Measurements from ENCODE around the gene COL6A2. TPM values are rescaled to one million over a fixed set of nuclear protein-coding genes. Genes with fewer than 3 reads are reported as not detected.

Gene COL6A2
- total and polyA plus RNA-seq, 10 of the 15 experiments (the other 5 are each of a cell fraction or from before 2014, with no cell fraction given): 0.16 to 1.3 (median 0.34) TPM; not detected in 7

DNA sequence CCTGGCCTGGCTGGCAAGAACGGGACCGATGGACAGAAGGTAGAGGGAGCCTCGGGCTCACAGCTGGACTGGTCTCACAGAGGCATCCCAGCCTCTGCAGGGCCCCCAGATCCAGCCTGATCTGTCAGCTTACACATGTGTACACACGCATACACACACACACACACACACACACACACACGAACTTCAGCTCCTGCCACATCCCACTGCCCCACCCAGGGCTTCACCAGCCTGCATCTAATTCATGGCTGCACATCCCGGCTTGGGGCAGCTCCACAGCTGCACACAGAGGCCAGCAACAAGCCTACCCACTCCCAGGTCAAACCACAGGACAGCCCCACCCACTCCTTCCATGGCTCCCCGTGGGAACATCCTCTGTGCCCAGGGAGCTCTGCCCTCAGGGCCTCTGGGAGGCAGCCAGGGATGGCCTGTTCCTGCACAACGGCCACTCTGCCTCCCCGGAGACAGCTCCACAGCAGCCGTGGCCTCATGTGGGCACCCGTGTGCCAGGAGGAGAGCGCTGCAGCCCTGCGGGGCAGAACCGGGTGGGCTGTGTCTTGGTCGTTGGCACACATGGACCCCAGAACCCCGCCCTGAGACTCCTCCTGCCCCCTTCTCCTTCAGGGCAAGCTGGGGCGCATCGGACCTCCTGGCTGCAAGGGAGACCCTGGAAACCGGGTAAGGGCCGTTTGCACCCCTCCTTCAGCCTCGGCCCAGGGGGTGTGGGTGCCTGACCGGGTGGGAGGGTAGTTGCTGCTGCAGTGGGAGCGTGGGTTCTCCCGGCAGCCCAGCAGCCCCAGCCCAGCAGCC, 19.1 kb downstream of the COL6A2 start:
- 27% methylated on average over 21 of the region's 24 CpGs for WGBS (ENCODE audit: insufficient coverage, insufficient replicate concordance, low lambda C conversion rate, missing lambda C conversion rate)
- in situ Hi-C loops (cut with MboI): no loop called here
- RAD21 ChIA-PET (ENCODE audit: unreplicated experiment): no interaction called here
- BruUV-seq (replicated peaks): no TSS peak
- Histone ChIP-seq H3K4me2 (ENCODE audit: control insufficient read depth, insufficient read depth) (no peak overlapping the region), H3K27ac (ENCODE audit: control insufficient read depth, insufficient read depth) (no peak overlapping the region), H2AFZ (ENCODE audit: control insufficient read depth, low read depth, low read length) (no peak overlapping the region), H3K27me3 (replicated peaks in 1 of 2; ENCODE audit: control insufficient read depth in 2 of 2, insufficient read depth in 2 of 2, low read length in 1 of 2) (no peaks in the 10 kb centered on the region), H3K9ac (ENCODE audit: control insufficient read depth, insufficient read depth, low read length) (no peak overlapping the region), H4K20me1 (ENCODE audit: control insufficient read depth, insufficient read depth) (no peaks in the 10 kb centered on the region), H3K4me3 (no peak overlapping the region), H3K79me2 (ENCODE audit: control insufficient read depth, insufficient read depth, low read length) (no peaks in the 10 kb centered on the region), H3K4me1 (ENCODE audit: control insufficient read depth, insufficient read depth, low read length) (no peaks in the 10 kb centered on the region), H3K36me3 (ENCODE audit: control insufficient read depth in 2 of 2, insufficient read depth in 2 of 2, low read length in 1 of 2) (no peaks in the 10 kb centered on the region), H3K9me3 (replicated peaks; ENCODE audit: control insufficient read depth, insufficient read depth, low read length) (no peaks in the 10 kb centered on the region; the same call in 2 of the 3 replicates)
- POLR2A ChIA-PET: no interaction called here
- SMC1A ChIA-PET (ENCODE audit: uncharacterized antibody, unreplicated experiment): no interaction called here
- no peak for FAIRE-seq
- no peak for ATAC-seq
- no peak for DNase-seq (ENCODE audit: low read depth, low spot score)
- intact Hi-C loops (cut with micrococcal nuclease; ENCODE audit: unreplicated experiment): no loop called here
- CTCF ChIA-PET: no interaction called here
- TF ChIP-seq SRF (IDR thresholded peaks at IDR 0.05; ENCODE audit: low read depth in 2 of 2, low read length in 2 of 2) (no peak), CHD1 (IDR thresholded peaks at IDR 0.05; ENCODE audit: low read depth, low read length) (no peak), HSF1 (IDR thresholded peaks at IDR 0.05; ENCODE audit: low read depth, low read length) (no peak), CEBPZ (IDR thresholded peaks at IDR 0.05; ENCODE audit: low read depth, low read length) (no peak), ZBED1 (IDR thresholded peaks at IDR 0.05; ENCODE audit: borderline replicate concordance) (no peak), TARDBP (IDR thresholded peaks at IDR 0.05; ENCODE audit: borderline replicate concordance) (no peak), CHD4 (IDR thresholded peaks at IDR 0.05) (no peak), NFXL1 (IDR thresholded peaks at IDR 0.05; ENCODE audit: borderline replicate concordance) (no peak), BRCA1 (IDR thresholded peaks at IDR 0.05; ENCODE audit: low read depth, low read length) (no peak), MAX (IDR thresholded peaks at IDR 0.05; ENCODE audit: low read depth, low read length) (no peak), ZNF274 (IDR thresholded peaks at IDR 0.05; ENCODE audit: insufficient read depth, insufficient read length) (no peak), NFYB (IDR thresholded peaks at IDR 0.05; ENCODE audit: insufficient read depth, low read depth, low read length) (no peak), ESRRA (IDR thresholded peaks at IDR 0.05; ENCODE audit: low read length) (no peak), MYC (IDR thresholded peaks at IDR 0.05; ENCODE audit: insufficient read depth, insufficient read length, insufficient replicate concordance, low read length, severe bottlenecking) (no peak), KLF5 (IDR thresholded peaks at IDR 0.05; ENCODE audit: partially characterized antibody) (no peak)
- TF ChIP-seq, protein P1, sequence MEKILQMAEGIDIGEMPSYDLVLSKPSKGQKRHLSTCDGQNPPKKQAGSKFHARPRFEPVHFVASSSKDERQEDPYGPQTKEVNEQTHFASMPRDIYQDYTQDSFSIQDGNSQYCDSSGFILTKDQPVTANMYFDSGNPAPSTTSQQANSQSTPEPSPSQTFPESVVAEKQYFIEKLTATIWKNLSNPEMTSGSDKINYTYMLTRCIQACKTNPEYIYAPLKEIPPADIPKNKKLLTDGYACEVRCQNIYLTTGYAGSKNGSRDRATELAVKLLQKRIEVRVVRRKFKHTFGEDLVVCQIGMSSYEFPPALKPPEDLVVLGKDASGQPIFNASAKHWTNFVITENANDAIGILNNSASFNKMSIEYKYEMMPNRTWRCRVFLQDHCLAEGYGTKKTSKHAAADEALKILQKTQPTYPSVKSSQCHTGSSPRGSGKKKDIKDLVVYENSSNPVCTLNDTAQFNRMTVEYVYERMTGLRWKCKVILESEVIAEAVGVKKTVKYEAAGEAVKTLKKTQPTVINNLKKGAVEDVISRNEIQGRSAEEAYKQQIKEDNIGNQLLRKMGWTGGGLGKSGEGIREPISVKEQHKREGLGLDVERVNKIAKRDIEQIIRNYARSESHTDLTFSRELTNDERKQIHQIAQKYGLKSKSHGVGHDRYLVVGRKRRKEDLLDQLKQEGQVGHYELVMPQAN (conservative IDR thresholded peaks at IDR 0.05): no peak
